RWPE1 (cell line): ENCODE measurements around the gene G3BP1.
"Not testable (repeated sequence)": the region's sequence is repeated elsewhere in the genome, so short reads cannot be mapped to it uniquely, and the experiment has no call there.

ENCODE experiments used
- CTCF ChIA-PET: fragments of 350-600 bp; sonication (Branson Sonifier 250); formaldehyde crosslinking; extraction: SDS; loops from one replicate; lab custom pipeline; 2021; lab: Yijun Ruan, JAX
- POLR2A ChIA-PET: fragments of 400-600 bp; formaldehyde crosslinking; extraction: SDS; loops from one replicate; lab custom pipeline; 2020; ENCODE audit warnings: antibody characterized with exemption; ENCODE audit not compliant: low non-redundant PET; lab: Yijun Ruan, JAX
- DNase-seq: peaks from one replicate; pipeline ENCODE4 v3.0.0; 2012; ENCODE audit warnings: low spot score
- H3K27ac ChIP-seq: fragments of 450-650 bp; 2 replicates; pipeline ENCODE4 v1.5.1; 2017
- CTCF ChIP-seq: fragments of 450-650 bp; conservative IDR thresholded peaks from 2 replicates; pipeline ENCODE4 v1.5.1; 2017; ENCODE audit warnings: low read depth, mild to moderate bottlenecking

The G3BP1 gene

GRCh38 chr5:151771259-151772028 lies at the start of gene G3BP1:
Gene G3BP1 (plus strand): TSS chr5:151771954. CDS start chr5:151786621, 14,667 bp downstream.
- peak; percentile 86 for TF ChIP-seq CTCF
- ChIA-PET POLR2A (interaction anchor here (0.5 to 1.5 kb wide), 8 partner anchors 17 to 372 kb away, joined by 3 to 16 read pairs (median 4); no protein-coding TSS in a partner anchor), CTCF (interaction anchor here (0.5 to 2.0 kb wide), 20 partner anchors 9 to 1905 kb away, joined by 3 to 22 read pairs (median 4); partner anchors contain the start of gene SLC36A1)
- peak; percentile 100 for DNase-seq
- peak within 1 kb of the TSS; percentile 98 for H3K27ac ChIP-seq

- no peak overlapping the region for H3K27ac ChIP-seq
- no peak for DNase-seq
- ChIA-PET POLR2A (no interaction called here), CTCF (no interaction called here)
- TF ChIP-seq CTCF = no peak
These were observed 49.2 kb upstream of the G3BP1 start for GRCh38 chr5:151722546-151722945.

GRCh38 chr5:151724360-151724759 lies 47.4 kb upstream of the G3BP1 start:
- no peak for TF ChIP-seq CTCF
- DNase-seq = no peak
- ChIA-PET POLR2A (no interaction called here), CTCF (no interaction called here)
- H3K27ac ChIP-seq = no peak overlapping the region

- POLR2A ChIA-PET, H3K27ac ChIP-seq, DNase-seq: not testable (repeated sequence)
- CTCF ChIA-PET = interaction anchor here (1.2 kb wide), 1 partner anchor 71 kb away, joined by 3 read pairs; no protein-coding TSS in a partner anchor
These were observed 42.2 kb upstream of the G3BP1 start for GRCh38 chr5:151729597-151729996.

- no peak for DNase-seq
- CTCF ChIA-PET = no interaction called here
- POLR2A ChIA-PET = no interaction called here
- TF ChIP-seq CTCF = no peak
- no peak overlapping the region for H3K27ac ChIP-seq
These were observed 41.4 kb upstream of the G3BP1 start for GRCh38 chr5:151730381-151730780.

GRCh38 chr5:151733358-151734063 lies 38.2 kb upstream of the G3BP1 start:
- TF ChIP-seq CTCF = no peak
- POLR2A ChIA-PET = no interaction called here
- no peak for DNase-seq
- H3K27ac ChIP-seq = no peak overlapping the region
- CTCF ChIA-PET = no interaction called here

- DNase-seq = no peak
- CTCF ChIA-PET = no interaction called here
- TF ChIP-seq CTCF = no peak
- POLR2A ChIA-PET = no interaction called here
- no peak overlapping the region for H3K27ac ChIP-seq
These were observed 37.7 kb upstream of the G3BP1 start for GRCh38 chr5:151734064-151734408.
